Fibroblast of peridontal ligament (primary cell): Measurements from ENCODE around the gene CRLF3.
A peak's percentile ranks its signal among the peaks of the same experiment; 100 is the strongest.
"Not testable (repeated sequence)": the region's sequence is repeated elsewhere in the genome, so short reads cannot be mapped to it uniquely, and the experiment has no call there.

Experiments
- DNase-seq: peaks from one replicate; pipeline ENCODE4 v3.0.0-alpha.2; 2010; ENCODE audit errors: extremely low read depth

The CRLF3 gene

DNA sequence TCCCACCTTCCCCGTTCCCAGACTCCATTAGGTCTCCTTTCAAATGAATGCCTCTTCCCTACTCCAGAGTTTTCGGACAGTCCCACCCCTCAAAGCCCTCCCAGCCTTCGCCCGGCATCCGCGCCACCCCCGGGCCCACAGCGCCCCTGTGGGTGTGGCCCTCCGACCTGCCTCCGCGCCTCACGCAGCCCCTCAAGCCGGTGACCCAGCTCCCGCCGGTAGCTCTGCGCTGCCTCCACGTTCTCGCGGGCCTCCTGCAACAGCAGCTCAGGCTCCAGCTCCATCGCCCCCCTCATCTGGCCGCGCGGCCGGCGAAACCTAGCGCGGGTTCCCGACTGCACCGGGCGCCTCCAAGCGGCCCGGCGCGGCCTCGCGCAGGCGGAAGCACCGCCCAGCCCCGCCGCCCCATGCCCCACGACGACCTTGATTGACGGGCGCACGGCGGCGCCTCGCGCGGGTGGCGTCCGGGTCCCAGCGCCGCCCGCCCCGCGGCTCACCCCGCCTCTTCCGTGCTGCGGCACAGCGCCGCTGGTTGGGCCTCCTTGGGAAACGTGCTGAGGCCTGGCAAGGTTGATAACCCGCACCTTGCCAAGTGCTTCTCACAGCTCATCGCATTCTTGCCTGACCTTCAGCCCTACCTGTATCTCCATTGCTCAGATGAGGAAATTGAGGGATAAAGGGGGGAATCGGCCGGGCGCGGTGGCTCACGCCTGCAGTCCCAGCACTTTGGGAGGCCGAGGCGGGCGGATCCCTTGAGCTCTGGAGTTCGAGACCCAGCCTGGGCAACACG, at the start of gene CRLF3:
Gene CRLF3, minus strand, starts transcription at position 337 of the 790 bp plus-strand sequence. Its CDS starts 41 bp downstream, at position 296.
- DNase-seq = peak; percentile 79

DNA sequence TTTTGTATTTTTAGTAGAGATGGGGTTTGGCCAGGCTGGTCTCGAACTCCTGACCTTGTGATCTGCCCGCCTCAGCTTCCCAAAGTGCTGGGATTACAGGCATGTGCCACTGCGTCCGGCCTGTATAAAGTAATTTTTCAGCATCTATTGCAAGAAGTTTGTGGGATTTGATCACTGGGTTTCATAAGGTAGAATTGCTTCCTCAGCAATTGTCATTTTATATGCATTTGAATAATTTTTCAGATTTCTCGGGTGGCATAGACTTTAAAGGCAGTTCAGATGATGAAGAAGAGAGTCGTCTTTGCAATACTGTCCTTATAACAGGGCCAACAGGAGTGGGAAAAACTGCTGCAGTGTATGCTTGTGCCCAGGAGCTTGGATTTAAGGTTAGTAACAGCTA, 44.5 kb upstream of the CRLF3 start:
- DNase-seq = no peak

DNA sequence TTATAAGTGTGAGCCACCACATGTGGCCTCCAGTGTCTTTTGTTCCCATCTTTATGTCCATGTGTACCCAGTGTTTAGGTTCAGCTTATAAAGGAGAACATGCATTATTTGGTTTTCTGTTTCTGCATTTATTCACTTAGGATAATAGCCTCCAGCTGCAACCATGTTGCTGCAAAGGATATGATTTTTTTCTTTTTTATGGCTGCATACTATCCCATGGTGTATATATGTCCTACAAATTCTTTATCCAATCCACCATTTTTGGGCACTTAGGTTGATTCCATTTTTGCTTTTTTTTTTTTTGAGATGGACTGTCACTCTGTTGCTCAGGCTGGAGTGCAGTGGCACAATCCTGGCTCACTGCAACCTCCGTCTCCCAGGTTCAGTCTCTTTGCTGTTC, 40.1 kb upstream of the CRLF3 start:
- no peak for DNase-seq

- DNase-seq = peak; percentile 23
Measured at GRCh38 chr17:30858556-30859250, 34.2 kb upstream of the CRLF3 start.

GRCh38 chr17:30854146-30854545, 29.7 kb upstream of the CRLF3 start:
- DNase-seq = no peak

DNA sequence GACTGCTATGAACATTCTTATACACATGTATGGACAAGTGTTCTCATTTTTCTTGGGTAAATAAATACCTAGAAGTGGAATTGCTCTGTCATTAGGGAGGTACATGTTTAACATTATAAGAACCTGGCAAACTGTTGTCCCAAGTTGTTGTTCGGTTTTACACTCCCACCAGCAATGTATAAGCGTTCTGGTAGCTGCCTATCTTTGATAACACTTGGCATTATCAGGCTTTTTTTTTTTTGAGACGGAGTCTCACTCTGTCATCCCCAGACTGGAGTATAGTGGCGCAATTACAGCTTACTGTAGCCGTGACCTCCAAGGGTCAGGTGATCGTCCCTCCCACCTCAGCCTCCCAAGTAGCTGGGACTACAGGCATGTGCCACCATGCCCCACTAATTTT, 23.5 kb upstream of the CRLF3 start:
- DNase-seq = no peak

- no peak for DNase-seq
Measured at GRCh38 chr17:30840771-30841170, 16.3 kb upstream of the CRLF3 start.

GRCh38 chr17:30838202-30838807, 13.8 kb upstream of the CRLF3 start:
- DNase-seq = no peak

DNA sequence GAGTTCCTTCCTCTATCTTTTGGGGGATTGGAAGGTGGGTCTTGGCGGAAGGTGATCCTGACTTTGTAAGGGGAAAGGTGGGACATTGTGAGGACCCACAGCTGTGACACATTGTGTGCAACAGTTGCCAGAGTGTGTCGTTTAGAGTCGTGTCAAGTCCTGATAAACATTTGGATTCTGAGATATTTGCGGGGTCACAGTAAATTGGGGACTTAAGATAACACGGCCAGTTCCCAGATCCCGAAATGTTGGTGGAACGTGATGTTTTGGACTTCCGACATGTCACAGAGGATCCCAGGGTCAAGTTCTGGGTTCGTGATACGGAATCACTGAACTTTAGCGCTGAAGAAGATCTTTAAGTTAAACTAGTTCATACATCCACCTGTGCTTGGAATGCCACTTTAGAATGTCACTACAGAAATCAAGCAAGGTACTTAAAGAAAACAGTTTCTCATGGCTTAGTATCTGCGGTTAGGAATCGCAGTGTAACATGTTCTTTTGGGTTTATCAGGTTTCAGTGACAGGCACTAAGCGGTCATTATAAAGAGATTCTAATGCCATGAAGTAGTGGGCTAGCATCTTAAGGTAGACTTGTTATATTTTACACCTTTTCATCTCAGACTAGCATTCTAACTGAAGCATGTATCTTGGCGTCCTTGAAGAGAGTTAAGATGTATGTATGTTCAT, 8.1 kb upstream of the CRLF3 start:
- no peak for DNase-seq

- peak; percentile 91 for DNase-seq
Measured at GRCh38 chr17:30831663-30832437, 7.4 kb upstream of the CRLF3 start, which contains the start of gene ATAD5. TSS of gene ATAD5 (plus strand) at chr17:30831966. CDS start at chr17:30832348, 382 bp downstream.

GRCh38 chr17:30831257-30831656, 6.8 kb upstream of the CRLF3 start:
- DNase-seq = peak; percentile 30

GRCh38 chr17:30829022-30829421, 4.5 kb upstream of the CRLF3 start:
- DNase-seq = no peak

GRCh38 chr17:30827082-30827481, 2.6 kb upstream of the CRLF3 start:
- DNase-seq = no peak

DNA sequence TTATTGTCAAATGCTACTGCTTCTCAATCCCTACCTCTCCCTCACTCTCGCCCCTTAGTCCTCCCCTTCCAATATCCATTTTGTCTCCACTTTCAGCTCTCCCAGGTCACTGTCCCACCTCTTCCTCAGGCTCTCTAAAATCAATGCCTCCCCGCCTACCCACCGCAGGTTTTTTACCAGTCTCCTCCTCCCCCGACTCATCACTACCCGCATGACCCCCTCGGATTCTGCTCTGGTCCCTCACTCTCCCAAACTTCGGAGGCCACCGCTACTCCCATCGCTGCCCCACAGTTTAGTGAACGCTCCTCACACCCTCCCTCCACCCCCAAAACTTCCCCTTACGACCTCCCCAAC, 513 bp downstream of the CRLF3 start:
- no peak for DNase-seq

DNA sequence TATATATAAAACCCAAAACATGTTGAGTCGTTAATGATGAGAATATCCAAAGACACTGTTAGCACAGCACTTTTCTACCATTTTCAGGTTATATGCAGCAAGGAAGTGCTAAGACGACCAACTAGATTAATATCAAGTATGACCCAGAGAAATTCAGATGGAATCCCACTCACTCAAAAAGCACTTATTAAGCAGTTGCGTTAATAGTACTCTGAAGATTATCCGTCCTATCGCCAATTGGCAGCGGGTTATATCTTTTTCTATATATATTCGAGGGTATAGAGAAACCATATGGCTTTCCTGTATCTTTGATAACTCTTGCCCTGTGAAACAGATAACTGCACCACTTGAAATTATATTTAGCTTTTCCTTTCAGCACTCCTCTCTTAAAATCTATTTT, 1.1 kb downstream of the CRLF3 start:
- DNase-seq = no peak

GRCh38 chr17:30822919-30823318, 1.6 kb downstream of the CRLF3 start:
- DNase-seq = not testable (repeated sequence)

DNA sequence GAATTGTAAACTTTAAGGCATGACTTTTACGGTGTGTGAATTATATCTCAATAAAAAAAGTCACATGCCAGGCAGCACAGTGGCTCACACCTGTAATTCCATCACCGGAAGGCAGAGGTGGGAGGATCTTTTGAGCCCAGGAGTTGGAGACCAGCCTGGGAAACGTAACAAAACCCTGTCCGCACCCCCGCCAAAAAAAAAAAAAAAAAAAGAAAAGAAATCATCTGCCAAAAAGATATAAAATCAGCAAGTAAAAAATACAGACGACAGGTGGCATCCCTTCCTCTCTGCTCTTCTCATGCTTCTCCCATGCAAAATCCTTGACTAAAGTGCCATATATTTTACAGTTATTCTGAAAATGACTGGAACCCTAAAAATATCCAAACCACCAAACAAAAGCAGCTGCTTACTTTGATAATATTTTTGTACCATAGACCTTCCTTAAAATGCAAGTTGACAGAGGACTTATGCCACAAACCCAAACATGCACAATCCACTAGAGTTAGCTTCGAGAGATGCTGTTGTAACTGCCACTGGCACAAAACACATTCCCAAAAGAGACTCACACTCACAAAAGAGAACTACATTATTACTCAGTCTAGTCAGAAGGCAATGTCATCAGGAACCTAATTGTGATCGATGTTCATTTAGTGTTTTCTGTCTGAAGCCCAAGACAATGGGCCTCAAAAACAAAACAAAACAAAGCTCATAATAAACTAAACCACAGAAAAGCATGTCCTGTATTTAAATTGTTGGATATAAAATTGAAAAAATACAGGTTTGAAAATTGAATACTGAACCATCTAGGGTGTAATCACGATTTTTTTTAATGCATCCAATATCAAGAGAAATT, 2.4 kb downstream of the CRLF3 start:
- DNase-seq = no peak

DNA sequence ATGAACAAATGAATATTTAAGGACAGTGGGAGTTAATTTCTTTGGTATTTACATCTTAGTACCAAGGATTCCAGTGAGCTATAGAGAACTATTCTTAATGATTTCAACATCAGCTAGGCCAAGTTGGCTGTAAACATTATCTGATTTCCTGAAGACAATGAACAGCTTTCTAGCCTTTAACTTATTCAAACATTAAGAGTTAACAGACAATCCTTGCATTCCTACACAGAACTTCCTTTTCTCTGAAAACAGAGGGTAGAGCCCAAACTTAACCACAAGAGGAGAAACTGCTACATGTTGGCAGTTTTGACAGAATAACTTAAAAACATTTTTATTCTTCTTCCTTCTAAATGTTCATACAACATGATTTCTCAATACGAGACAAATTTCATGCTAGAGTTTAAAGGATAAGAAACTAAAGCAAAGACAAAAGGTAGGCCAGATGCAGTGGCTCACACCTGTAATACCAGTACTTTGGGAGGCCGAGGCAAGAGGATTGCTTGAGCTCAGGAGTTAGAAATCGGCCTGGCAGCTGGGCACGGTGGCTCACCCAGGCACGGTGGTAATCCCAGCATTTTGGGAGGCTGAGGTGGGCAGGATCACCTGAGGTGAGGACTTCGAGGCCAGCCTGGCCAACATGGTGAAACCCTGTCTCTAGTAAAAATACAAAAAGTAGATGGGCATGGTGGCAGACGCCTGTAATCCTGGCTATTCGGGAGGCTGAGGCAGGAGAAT, 4.4 kb downstream of the CRLF3 start:
- DNase-seq = no peak

DNA sequence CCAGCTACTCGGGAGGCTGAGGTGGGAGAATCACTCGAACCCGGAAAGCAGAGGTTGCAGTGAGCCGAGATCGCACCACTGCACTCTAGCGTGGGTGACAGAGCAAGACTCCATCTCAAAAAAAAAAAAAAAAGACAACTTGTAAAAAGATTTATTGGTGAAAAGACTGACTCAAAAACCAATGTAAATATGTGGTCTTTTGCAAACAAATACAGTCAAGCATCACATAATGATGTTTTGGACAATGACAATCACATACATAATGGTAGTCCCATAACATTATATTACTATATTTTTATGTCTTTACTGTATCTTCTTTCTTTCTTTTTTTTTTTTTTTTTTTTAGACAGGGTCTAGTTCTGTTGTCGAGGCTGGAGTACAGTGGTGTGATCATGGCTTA, 8.3 kb downstream of the CRLF3 start:
- DNase-seq = no peak

DNA sequence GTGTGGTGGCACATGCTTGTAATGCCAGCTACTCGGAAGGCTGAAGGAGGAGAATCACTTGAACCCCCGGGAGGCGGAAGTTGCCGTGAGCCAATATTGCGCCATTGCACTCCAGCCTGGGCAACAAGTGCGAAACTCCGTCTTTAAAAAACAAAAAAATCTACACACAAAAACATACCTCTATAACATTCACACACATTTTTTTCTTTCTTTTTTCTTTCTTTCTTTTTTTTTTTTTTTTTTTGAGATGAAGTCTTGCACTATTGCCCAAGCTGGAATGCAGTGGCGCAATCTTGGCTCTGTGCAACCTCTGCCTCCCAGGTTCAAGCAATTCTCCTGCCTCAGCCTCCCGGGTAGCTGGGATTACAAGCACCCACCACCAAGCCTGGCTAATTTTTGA, 9.6 kb downstream of the CRLF3 start:
- DNase-seq = not testable (repeated sequence)
